Measurements from ENCODE around the gene TPD52L1. TPM values are rescaled to one million over a fixed set of nuclear protein-coding genes. Genes with fewer than 3 reads are reported as not detected.
A peak's percentile ranks its signal among the peaks of the same experiment; 100 is the strongest.

TPD52L1 gene
- total RNA-seq, 1 donor, result 35.5 TPM

DNA sequence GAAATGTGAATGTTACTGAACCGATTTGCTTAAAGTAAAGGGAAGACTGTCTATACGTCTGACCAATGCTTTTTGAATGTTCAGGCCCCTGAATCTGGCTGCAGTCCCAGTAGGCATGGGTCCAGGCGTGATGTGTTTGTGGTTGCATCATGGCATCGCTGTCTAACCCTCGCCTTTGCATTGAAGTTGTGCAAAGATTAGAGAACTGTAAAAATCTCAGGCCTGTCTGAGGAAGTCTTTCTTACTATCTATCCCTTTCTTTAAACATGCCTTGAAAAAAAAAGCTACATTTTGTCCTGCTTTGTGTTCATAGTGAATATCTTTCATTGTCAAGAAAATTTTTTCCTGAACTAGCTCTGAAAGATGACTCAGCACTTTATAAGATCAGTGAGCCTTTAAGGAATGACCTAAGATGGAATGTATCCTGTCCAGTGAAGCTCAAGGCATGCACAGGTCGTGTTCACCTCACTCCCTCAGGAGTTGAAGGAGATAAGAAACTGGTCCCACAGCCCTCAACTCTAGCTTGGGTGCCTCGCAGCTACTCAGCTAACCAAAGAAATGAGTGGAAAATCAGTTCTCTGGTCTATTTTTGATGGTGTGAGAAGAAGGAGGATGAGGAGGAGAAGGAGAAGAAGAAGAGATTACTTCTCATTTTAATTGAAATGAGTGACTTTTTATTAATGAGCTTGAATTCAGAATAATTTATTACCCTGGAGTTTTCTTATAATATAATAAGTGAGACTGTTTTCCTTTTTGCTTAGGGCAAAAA lies 48.6 kb downstream of the TPD52L1 start:
- no peaks in the 10 kb centered on the region for H3K27me3 ChIP-seq (ENCODE audit: insufficient read depth, low read length)
- H3K36me3 ChIP-seq (ENCODE audit: insufficient read depth, low read length), result no peaks in the 10 kb centered on the region
- peak; percentile 68 for DNase-seq (ENCODE audit: insufficient read length, low spot score, missing footprints)
- peak overlapping the region; percentile 65 for H3K4me2 ChIP-seq (ENCODE audit: insufficient read depth, low read length)
- H3K4me1 ChIP-seq (ENCODE audit: insufficient read depth, low read length), result peaks cover 42% of the 10 kb centered on the region
- peak overlapping the region; percentile 9 for H2AFZ ChIP-seq (ENCODE audit: low read length)
- H4K20me1 ChIP-seq (ENCODE audit: insufficient read depth, low read length), result no peaks in the 10 kb centered on the region
- no peak overlapping the region for H3K4me3 ChIP-seq (ENCODE audit: insufficient read depth, low read length)
- peak overlapping the region; percentile 74 for H3K27ac ChIP-seq (ENCODE audit: low read depth, low read length)
- no peaks in the 10 kb centered on the region for H3K9me3 ChIP-seq (ENCODE audit: low read depth, low read length)
- TF ChIP-seq, protein P1, sequence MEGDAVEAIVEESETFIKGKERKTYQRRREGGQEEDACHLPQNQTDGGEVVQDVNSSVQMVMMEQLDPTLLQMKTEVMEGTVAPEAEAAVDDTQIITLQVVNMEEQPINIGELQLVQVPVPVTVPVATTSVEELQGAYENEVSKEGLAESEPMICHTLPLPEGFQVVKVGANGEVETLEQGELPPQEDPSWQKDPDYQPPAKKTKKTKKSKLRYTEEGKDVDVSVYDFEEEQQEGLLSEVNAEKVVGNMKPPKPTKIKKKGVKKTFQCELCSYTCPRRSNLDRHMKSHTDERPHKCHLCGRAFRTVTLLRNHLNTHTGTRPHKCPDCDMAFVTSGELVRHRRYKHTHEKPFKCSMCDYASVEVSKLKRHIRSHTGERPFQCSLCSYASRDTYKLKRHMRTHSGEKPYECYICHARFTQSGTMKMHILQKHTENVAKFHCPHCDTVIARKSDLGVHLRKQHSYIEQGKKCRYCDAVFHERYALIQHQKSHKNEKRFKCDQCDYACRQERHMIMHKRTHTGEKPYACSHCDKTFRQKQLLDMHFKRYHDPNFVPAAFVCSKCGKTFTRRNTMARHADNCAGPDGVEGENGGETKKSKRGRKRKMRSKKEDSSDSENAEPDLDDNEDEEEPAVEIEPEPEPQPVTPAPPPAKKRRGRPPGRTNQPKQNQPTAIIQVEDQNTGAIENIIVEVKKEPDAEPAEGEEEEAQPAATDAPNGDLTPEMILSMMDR (IDR thresholded peaks at IDR 0.05; ENCODE audit: extremely low read depth, low read depth, low read length), result no peak
- H3K79me2 ChIP-seq (ENCODE audit: insufficient read depth, low read length), result no peaks in the 10 kb centered on the region

DNA sequence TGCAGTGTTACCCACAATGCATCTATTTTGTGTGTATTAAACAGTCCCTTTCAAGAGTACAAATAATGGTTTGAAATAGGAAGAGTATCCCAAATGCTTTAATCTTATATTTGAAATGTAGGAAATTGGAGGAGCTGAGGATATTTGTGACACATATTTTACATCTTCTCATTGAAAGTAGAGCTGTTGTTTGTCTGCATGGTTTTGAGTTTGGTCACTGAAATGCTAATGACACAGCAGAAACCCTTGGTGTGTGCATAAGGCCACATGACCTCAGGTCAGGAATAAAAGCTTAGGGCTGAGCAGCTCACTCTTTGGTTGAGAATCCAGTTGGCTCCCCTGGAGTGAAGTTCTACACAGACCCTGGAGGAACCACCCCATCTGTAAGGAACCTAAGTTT lies 49.8 kb downstream of the TPD52L1 start:
- H4K20me1 ChIP-seq (ENCODE audit: insufficient read depth, low read length), result no peaks in the 10 kb centered on the region
- TF ChIP-seq, protein P1 (IDR thresholded peaks at IDR 0.05; ENCODE audit: extremely low read depth, low read depth, low read length), result no peak
- DNase-seq (ENCODE audit: insufficient read length, low spot score, missing footprints), result no peak
- H3K27ac ChIP-seq (ENCODE audit: low read depth, low read length), result no peak overlapping the region
- H3K4me2 ChIP-seq (ENCODE audit: insufficient read depth, low read length), result no peak overlapping the region
- H2AFZ ChIP-seq (ENCODE audit: low read length), result no peak overlapping the region
- no peak overlapping the region for H3K4me3 ChIP-seq (ENCODE audit: insufficient read depth, low read length)
- H3K36me3 ChIP-seq (ENCODE audit: insufficient read depth, low read length), result no peaks in the 10 kb centered on the region
- peaks cover 30% of the 10 kb centered on the region for H3K4me1 ChIP-seq (ENCODE audit: insufficient read depth, low read length)
- no peaks in the 10 kb centered on the region for H3K27me3 ChIP-seq (ENCODE audit: insufficient read depth, low read length)
- no peaks in the 10 kb centered on the region for H3K79me2 ChIP-seq (ENCODE audit: insufficient read depth, low read length)
- H3K9me3 ChIP-seq (ENCODE audit: low read depth, low read length), result no peaks in the 10 kb centered on the region

GRCh38 chr6:125205931-125206330 lies 52.4 kb downstream of the TPD52L1 start:
- TF ChIP-seq, protein P1 (IDR thresholded peaks at IDR 0.05; ENCODE audit: extremely low read depth, low read depth, low read length), result no peak
- H3K79me2 ChIP-seq (ENCODE audit: insufficient read depth, low read length), result no peaks in the 10 kb centered on the region
- no peaks in the 10 kb centered on the region for H4K20me1 ChIP-seq (ENCODE audit: insufficient read depth, low read length)
- no peak overlapping the region for H3K27ac ChIP-seq (ENCODE audit: low read depth, low read length)
- H3K4me2 ChIP-seq (ENCODE audit: insufficient read depth, low read length), result no peak overlapping the region
- peaks cover 26% of the 10 kb centered on the region for H3K4me1 ChIP-seq (ENCODE audit: insufficient read depth, low read length)
- no peaks in the 10 kb centered on the region for H3K27me3 ChIP-seq (ENCODE audit: insufficient read depth, low read length)
- no peak for DNase-seq (ENCODE audit: insufficient read length, low spot score, missing footprints)
- no peaks in the 10 kb centered on the region for H3K36me3 ChIP-seq (ENCODE audit: insufficient read depth, low read length)
- no peaks in the 10 kb centered on the region for H3K9me3 ChIP-seq (ENCODE audit: low read depth, low read length)
- H2AFZ ChIP-seq (ENCODE audit: low read length), result no peak overlapping the region
- no peak overlapping the region for H3K4me3 ChIP-seq (ENCODE audit: insufficient read depth, low read length)

GRCh38 chr6:125206389-125206788 lies 52.8 kb downstream of the TPD52L1 start:
- DNase-seq (ENCODE audit: insufficient read length, low spot score, missing footprints), result no peak
- Histone ChIP-seq H3K4me3 (ENCODE audit: insufficient read depth, low read length) (no peak overlapping the region), H3K9me3 (ENCODE audit: low read depth, low read length) (no peaks in the 10 kb centered on the region), H4K20me1 (ENCODE audit: insufficient read depth, low read length) (no peaks in the 10 kb centered on the region), H3K36me3 (ENCODE audit: insufficient read depth, low read length) (no peaks in the 10 kb centered on the region), H3K27me3 (ENCODE audit: insufficient read depth, low read length) (no peaks in the 10 kb centered on the region), H3K4me2 (ENCODE audit: insufficient read depth, low read length) (no peak overlapping the region), H3K4me1 (ENCODE audit: insufficient read depth, low read length) (peaks cover 22% of the 10 kb centered on the region), H2AFZ (ENCODE audit: low read length) (no peak overlapping the region), H3K79me2 (ENCODE audit: insufficient read depth, low read length) (no peaks in the 10 kb centered on the region), H3K27ac (ENCODE audit: low read depth, low read length) (no peak overlapping the region)
- TF ChIP-seq, protein P1 (IDR thresholded peaks at IDR 0.05; ENCODE audit: extremely low read depth, low read depth, low read length), result no peak
